PFSK-1 (cell line): ENCODE measurements around the gene CASTOR1.

Source experiments
- FOXP2 ChIP-seq: optimal IDR thresholded peaks from 2 replicates; pipeline ENCODE3; 2011; ENCODE audit warnings: borderline replicate concordance, control low read depth, inconsistent platforms; ENCODE audit not compliant: insufficient read depth; ENCODE audit errors: extremely low read length, extremely low read depth
- POLR2AphosphoS5 ChIP-seq: IDR thresholded peaks from 2 replicates; pipeline ENCODE4 v1.6.1; 2012; ENCODE audit warnings: low read depth, mild to moderate bottlenecking, control low read depth, low read length, moderate library complexity
- REST ChIP-seq, 2 experiments: IDR thresholded peaks; 2 replicates each; pipeline versions ENCODE4 v1.6.1 to v1.8.0; 2011 to 2012; ENCODE audit warnings: low read depth in 2 of 2, low read length in 2 of 2, control low read depth in 1 of 2, inconsistent platforms in 1 of 2, mild to moderate bottlenecking in 1 of 2, moderate library complexity in 1 of 2; ENCODE audit not compliant: insufficient read depth in 1 of 2
- SIN3A ChIP-seq: IDR thresholded peaks from 2 replicates; pipeline ENCODE4 v1.6.1; 2012; ENCODE audit warnings: mild to moderate bottlenecking, low read length, moderate library complexity, borderline replicate concordance; ENCODE audit not compliant: insufficient read depth
- TAF1 ChIP-seq: IDR thresholded peaks from 2 replicates; pipeline ENCODE4 v1.6.1; 2012; ENCODE audit warnings: low read length, control low read depth, borderline replicate concordance; ENCODE audit not compliant: insufficient read depth

Gene CASTOR1

GRCh38 chr22:30253205-30253852, 36.0 kb downstream of the CASTOR1 start:
- TF ChIP-seq REST (IDR thresholded peaks at IDR 0.05; ENCODE audit: insufficient read depth in 1 of 2, low read depth in 2 of 2, low read length in 2 of 2) (0 out of 4 replicates have a peak, but pooled peaks of 1 of the 2 experiments have one; percentile 8), TAF1 (no peak), FOXP2 (peak; percentile 29)

GRCh38 chr22:30252411-30253204, 36.7 kb downstream of the CASTOR1 start:
- TF ChIP-seq POLR2AphosphoS5 (no peak), SIN3A (no peak), FOXP2 (no peak), REST (IDR thresholded peaks at IDR 0.05; ENCODE audit: insufficient read depth in 1 of 2, low read depth in 2 of 2, low read length in 2 of 2) (no peak), TAF1 (no peak)

GRCh38 chr22:30251711-30252110, 37.6 kb downstream of the CASTOR1 start:
- no peak for TF ChIP-seq TAF1
- no peak for TF ChIP-seq REST (IDR thresholded peaks at IDR 0.05; ENCODE audit: insufficient read depth in 1 of 2, low read depth in 2 of 2, low read length in 2 of 2)
- TF ChIP-seq SIN3A: no peak
- no peak for TF ChIP-seq FOXP2
- no peak for TF ChIP-seq POLR2AphosphoS5

- no peak for TF ChIP-seq REST (IDR thresholded peaks at IDR 0.05; ENCODE audit: insufficient read depth in 1 of 2, low read depth in 2 of 2, low read length in 2 of 2)
- no peak for TF ChIP-seq SIN3A
- TF ChIP-seq POLR2AphosphoS5: no peak
- no peak for TF ChIP-seq FOXP2
- no peak for TF ChIP-seq TAF1
Measured at GRCh38 chr22:30250661-30251267, 38.5 kb downstream of the CASTOR1 start.
